SK-N-SH treated with all-trans-retinoic acid at 6 μM for 48 hours (cell line): ENCODE data around the gene FEM1A.

ENCODE experiments used
- ATAC-seq: fragments of 200-7000 bp; cut with Tn5 transposase; 3 replicates; pipeline ENCODE4 v1.9.1; 2020; ENCODE audit warnings: mild to moderate bottlenecking, moderate library complexity
- ARNTL ChIP-seq: fragments of 450-650 bp; formaldehyde crosslinking; IDR thresholded peaks from 2 replicates; pipeline ENCODE4 v1.5.0; 2020; ENCODE audit warnings: low read depth, mild to moderate bottlenecking, moderate library complexity, borderline replicate concordance
- BACH2 ChIP-seq: fragments of 250-450 bp; sonication (Bioruptor Pico); IDR thresholded peaks from 2 replicates; pipeline ENCODE4 v1.9.0; 2021; ENCODE audit warnings: mild to moderate bottlenecking, borderline replicate concordance
- CSDC2 ChIP-seq: fragments of 250-450 bp; sonication (Bioruptor Pico); IDR thresholded peaks from 2 replicates; pipeline ENCODE4 v1.5.0; 2020; ENCODE audit warnings: mild to moderate bottlenecking, moderate library complexity
- ESRRG ChIP-seq: fragments of 250-450 bp; sonication (Bioruptor Pico); IDR thresholded peaks from 2 replicates; pipeline ENCODE4 v1.6.1; 2021; ENCODE audit warnings: mild to moderate bottlenecking
- GLIS3 ChIP-seq: fragments of 250-450 bp; sonication (Bioruptor Pico); IDR thresholded peaks from 2 replicates; pipeline ENCODE4 v1.5.0; 2020; ENCODE audit warnings: mild to moderate bottlenecking, moderate library complexity
- ISL1 ChIP-seq: fragments of 250-450 bp; sonication (Bioruptor Pico); IDR thresholded peaks from 2 replicates; pipeline ENCODE4 v2.1.2; 2022; ENCODE audit warnings: mild to moderate bottlenecking, moderate library complexity
- OSR1 ChIP-seq: fragments of 250-450 bp; sonication (Bioruptor Pico); IDR thresholded peaks from 2 replicates; pipeline ENCODE4 v1.8.0; 2022; ENCODE audit warnings: moderate library complexity, mild to moderate bottlenecking, inconsistent platforms
- PPARA ChIP-seq: fragments of 250-450 bp; sonication (Bioruptor Pico); IDR thresholded peaks from 2 replicates; pipeline ENCODE4 v1.5.0; 2020; ENCODE audit warnings: mild to moderate bottlenecking, borderline replicate concordance
- RARB ChIP-seq: fragments of 250-450 bp; sonication (Bioruptor Pico); IDR thresholded peaks from 2 replicates; pipeline ENCODE4 v1.8.0; 2021; ENCODE audit warnings: mild to moderate bottlenecking, moderate library complexity
- SNAI2 ChIP-seq: fragments of 250-450 bp; sonication (Bioruptor Pico); IDR thresholded peaks from 2 replicates; pipeline ENCODE4 v1.5.0; 2020; ENCODE audit warnings: mild to moderate bottlenecking, moderate library complexity
- TCF4 ChIP-seq: fragments of 250-450 bp; sonication (Bioruptor Pico); IDR thresholded peaks from 2 replicates; pipeline ENCODE4 v1.8.0; 2021; ENCODE audit warnings: mild to moderate bottlenecking, moderate library complexity, borderline replicate concordance
- ZFP3 ChIP-seq: fragments of 250-450 bp; sonication (Bioruptor Pico); IDR thresholded peaks from 2 replicates; pipeline ENCODE4 v1.5.0; 2020; ENCODE audit warnings: mild to moderate bottlenecking, moderate library complexity
- ZFP30 ChIP-seq: fragments of 450-650 bp; formaldehyde crosslinking; IDR thresholded peaks from 2 replicates; pipeline ENCODE4 v1.5.0; 2022; ENCODE audit warnings: mild to moderate bottlenecking, moderate library complexity
- ZNF565 ChIP-seq: fragments of 450-650 bp; formaldehyde crosslinking; conservative IDR thresholded peaks from 2 replicates; pipeline ENCODE4 v1.5.0; 2020; ENCODE audit warnings: low read depth, mild to moderate bottlenecking, moderate library complexity
- ZNF70 ChIP-seq: fragments of 450-650 bp; formaldehyde crosslinking; IDR thresholded peaks from 2 replicates; pipeline ENCODE4 v1.5.0; 2020; ENCODE audit warnings: mild to moderate bottlenecking, moderate library complexity
- ZNF8 ChIP-seq: fragments of 450-650 bp; formaldehyde crosslinking; IDR thresholded peaks from 2 replicates; pipeline ENCODE4 v1.5.0; 2020; ENCODE audit warnings: mild to moderate bottlenecking, moderate library complexity
- TF ChIP-seq, protein P1 (sequence below): fragments of 250-450 bp; sonication (Bioruptor Pico); IDR thresholded peaks from 2 replicates; pipeline ENCODE4 v1.8.0; 2020; ENCODE audit warnings: mild to moderate bottlenecking, moderate library complexity, borderline replicate concordance
- TF ChIP-seq, protein P2 (sequence below): fragments of 250-450 bp; sonication (Bioruptor Pico); IDR thresholded peaks from 2 replicates; pipeline ENCODE4 v1.5.1; 2021; ENCODE audit warnings: mild to moderate bottlenecking, moderate library complexity
- TF ChIP-seq, protein P3 (sequence below): fragments of 250-450 bp; sonication (Bioruptor Pico); IDR thresholded peaks from 2 replicates; pipeline ENCODE4 v1.5.0; 2020; ENCODE audit warnings: mild to moderate bottlenecking, moderate library complexity
- TF ChIP-seq, protein P4 (sequence below): fragments of 250-450 bp; sonication (Bioruptor Pico); IDR thresholded peaks from 2 replicates; pipeline ENCODE4 v1.5.1; 2020; ENCODE audit warnings: low read depth, mild to moderate bottlenecking, moderate library complexity
- TF ChIP-seq, protein P5 (sequence below): fragments of 250-450 bp; sonication (Bioruptor Pico); IDR thresholded peaks from 2 replicates; pipeline ENCODE4 v1.8.0; 2021; ENCODE audit warnings: low read depth, mild to moderate bottlenecking, moderate library complexity, borderline replicate concordance

Gene FEM1A

DNA sequence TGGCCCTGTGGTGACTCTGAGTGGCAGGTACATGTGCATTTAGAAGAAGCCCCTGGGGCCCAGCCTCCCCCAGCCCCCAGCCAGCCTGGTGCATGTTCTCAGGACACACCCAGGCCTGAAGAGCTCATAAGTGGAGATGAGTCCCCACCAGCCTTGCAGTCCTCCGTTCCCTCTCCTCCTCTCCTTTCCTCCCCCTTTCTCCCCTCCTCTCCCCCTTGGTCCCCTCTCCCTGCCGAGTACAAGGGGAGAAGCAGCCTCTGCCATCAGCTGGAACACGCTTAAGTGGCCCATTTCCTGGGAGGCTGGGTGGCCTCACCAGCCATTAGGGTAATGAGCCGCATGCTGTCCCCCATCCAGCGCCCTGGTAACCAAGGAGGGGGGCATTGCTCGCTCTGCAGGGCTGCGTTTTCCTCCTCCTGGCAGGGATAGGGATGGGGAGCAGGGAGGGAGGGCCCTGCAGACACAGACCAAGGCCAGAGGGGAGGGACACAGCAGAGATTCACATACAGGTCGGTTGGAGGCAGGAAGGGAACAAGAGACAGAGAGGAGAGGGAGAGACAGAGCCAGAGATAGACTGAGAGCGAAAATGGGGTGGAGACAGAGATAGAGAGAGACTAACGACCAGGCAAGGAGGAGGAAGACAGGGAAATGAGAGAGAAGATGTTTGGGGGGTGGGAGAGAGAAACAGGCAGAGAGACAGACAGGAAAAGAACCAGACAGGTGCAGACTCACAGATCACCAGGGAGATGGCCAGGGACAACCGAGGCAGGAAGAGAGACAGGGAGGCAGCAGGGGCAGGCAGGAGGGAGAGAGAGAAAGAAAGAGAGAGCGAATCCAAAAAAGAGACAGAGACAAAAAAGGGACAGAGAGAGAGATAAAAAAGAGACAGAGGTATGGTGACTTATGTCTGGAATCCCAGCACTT is 48.5 kb upstream of the FEM1A start:
- TF ChIP-seq ISL1 (CRISPR knock-in tag): no peak
- TF ChIP-seq ZNF8 (CRISPR knock-in tag): no peak
- no peak for TF ChIP-seq ZFP30 (CRISPR knock-in tag)
- no peak for TF ChIP-seq BACH2 (CRISPR knock-in tag)
- no peak for TF ChIP-seq TCF4 (CRISPR knock-in tag)
- TF ChIP-seq OSR1 (CRISPR knock-in tag): no peak
- TF ChIP-seq SNAI2 (CRISPR knock-in tag): no peak
- TF ChIP-seq ZFP3 (CRISPR knock-in tag): no peak
- no peak for TF ChIP-seq RARB (CRISPR knock-in tag)
- TF ChIP-seq ARNTL: no peak

DNA sequence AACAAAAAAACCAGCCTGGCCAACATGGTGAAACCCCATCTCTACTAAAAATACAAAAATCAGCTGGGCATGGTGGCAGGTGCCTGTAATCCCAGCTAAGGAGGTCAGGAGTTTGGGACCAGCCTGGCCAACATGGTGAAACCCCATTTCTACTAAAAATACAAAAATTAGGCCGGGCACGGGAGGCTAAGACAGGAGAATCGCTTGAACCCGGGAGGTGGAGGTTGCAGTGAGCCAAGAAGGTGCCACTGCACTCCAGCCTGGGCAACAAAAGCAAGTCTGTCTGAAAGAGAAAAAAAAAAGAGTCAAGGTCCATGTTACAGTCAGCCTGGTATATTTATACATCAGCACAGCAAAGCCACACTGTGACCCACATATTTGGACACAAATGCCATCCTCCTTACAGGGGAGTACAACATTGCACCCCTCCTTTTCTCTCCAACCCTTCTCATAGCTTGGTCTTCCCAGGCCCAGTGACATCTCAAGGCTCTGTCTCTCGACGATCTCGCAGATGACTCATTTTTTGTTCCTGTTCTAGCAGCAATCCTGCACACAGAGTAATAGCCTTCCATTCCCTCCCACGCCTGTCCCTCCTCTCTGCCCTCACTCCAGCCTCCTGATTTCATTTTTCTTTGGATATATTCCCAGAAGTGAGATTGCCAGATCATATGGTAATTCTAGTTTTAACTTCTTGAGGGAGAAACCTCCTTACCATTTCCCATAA is 46.9 kb upstream of the FEM1A start:
- no peak for TF ChIP-seq ZFP3 (CRISPR knock-in tag)
- TF ChIP-seq ISL1 (CRISPR knock-in tag): no peak
- no peak for TF ChIP-seq ZFP30 (CRISPR knock-in tag)
- no peak for TF ChIP-seq PPARA
- TF ChIP-seq, protein P1, sequence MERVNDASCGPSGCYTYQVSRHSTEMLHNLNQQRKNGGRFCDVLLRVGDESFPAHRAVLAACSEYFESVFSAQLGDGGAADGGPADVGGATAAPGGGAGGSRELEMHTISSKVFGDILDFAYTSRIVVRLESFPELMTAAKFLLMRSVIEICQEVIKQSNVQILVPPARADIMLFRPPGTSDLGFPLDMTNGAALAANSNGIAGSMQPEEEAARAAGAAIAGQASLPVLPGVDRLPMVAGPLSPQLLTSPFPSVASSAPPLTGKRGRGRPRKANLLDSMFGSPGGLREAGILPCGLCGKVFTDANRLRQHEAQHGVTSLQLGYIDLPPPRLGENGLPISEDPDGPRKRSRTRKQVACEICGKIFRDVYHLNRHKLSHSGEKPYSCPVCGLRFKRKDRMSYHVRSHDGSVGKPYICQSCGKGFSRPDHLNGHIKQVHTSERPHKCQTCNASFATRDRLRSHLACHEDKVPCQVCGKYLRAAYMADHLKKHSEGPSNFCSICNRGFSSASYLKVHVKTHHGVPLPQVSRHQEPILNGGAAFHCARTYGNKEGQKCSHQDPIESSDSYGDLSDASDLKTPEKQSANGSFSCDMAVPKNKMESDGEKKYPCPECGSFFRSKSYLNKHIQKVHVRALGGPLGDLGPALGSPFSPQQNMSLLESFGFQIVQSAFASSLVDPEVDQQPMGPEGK (CRISPR knock-in tag): no peak
- TF ChIP-seq ZNF70 (CRISPR knock-in tag): no peak
- TF ChIP-seq, protein P2, sequence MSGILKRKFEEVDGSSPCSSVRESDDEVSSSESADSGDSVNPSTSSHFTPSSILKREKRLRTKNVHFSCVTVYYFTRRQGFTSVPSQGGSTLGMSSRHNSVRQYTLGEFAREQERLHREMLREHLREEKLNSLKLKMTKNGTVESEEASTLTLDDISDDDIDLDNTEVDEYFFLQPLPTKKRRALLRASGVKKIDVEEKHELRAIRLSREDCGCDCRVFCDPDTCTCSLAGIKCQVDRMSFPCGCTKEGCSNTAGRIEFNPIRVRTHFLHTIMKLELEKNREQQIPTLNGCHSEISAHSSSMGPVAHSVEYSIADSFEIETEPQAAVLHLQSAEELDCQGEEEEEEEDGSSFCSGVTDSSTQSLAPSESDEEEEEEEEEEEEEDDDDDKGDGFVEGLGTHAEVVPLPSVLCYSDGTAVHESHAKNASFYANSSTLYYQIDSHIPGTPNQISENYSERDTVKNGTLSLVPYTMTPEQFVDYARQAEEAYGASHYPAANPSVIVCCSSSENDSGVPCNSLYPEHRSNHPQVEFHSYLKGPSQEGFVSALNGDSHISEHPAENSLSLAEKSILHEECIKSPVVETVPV: no peak
- no peak for TF ChIP-seq ESRRG
- no peak for TF ChIP-seq OSR1 (CRISPR knock-in tag)
- TF ChIP-seq GLIS3: no peak
- TF ChIP-seq, protein P3, sequence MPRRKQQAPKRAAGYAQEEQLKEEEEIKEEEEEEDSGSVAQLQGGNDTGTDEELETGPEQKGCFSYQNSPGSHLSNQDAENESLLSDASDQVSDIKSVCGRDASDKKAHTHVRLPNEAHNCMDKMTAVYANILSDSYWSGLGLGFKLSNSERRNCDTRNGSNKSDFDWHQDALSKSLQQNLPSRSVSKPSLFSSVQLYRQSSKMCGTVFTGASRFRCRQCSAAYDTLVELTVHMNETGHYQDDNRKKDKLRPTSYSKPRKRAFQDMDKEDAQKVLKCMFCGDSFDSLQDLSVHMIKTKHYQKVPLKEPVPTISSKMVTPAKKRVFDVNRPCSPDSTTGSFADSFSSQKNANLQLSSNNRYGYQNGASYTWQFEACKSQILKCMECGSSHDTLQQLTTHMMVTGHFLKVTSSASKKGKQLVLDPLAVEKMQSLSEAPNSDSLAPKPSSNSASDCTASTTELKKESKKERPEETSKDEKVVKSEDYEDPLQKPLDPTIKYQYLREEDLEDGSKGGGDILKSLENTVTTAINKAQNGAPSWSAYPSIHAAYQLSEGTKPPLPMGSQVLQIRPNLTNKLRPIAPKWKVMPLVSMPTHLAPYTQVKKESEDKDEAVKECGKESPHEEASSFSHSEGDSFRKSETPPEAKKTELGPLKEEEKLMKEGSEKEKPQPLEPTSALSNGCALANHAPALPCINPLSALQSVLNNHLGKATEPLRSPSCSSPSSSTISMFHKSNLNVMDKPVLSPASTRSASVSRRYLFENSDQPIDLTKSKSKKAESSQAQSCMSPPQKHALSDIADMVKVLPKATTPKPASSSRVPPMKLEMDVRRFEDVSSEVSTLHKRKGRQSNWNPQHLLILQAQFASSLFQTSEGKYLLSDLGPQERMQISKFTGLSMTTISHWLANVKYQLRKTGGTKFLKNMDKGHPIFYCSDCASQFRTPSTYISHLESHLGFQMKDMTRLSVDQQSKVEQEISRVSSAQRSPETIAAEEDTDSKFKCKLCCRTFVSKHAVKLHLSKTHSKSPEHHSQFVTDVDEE (CRISPR knock-in tag): no peak
- TF ChIP-seq, protein P4, sequence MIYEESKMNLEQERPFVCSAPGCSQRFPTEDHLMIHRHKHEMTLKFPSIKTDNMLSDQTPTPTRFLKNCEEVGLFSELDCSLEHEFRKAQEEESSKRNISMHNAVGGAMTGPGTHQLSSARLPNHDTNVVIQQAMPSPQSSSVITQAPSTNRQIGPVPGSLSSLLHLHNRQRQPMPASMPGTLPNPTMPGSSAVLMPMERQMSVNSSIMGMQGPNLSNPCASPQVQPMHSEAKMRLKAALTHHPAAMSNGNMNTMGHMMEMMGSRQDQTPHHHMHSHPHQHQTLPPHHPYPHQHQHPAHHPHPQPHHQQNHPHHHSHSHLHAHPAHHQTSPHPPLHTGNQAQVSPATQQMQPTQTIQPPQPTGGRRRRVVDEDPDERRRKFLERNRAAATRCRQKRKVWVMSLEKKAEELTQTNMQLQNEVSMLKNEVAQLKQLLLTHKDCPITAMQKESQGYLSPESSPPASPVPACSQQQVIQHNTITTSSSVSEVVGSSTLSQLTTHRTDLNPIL (CRISPR knock-in tag): no peak
- TF ChIP-seq CSDC2 (CRISPR knock-in tag): no peak
- TF ChIP-seq ZNF565 (CRISPR knock-in tag): no peak
- TF ChIP-seq RARB (CRISPR knock-in tag): no peak
- ATAC-seq: peak; percentile 99

More for the DNA sequence above, 48.5 kb upstream of the FEM1A start:
- peak; percentile 17; the same call in 1 of the 3 replicates for ATAC-seq

DNA sequence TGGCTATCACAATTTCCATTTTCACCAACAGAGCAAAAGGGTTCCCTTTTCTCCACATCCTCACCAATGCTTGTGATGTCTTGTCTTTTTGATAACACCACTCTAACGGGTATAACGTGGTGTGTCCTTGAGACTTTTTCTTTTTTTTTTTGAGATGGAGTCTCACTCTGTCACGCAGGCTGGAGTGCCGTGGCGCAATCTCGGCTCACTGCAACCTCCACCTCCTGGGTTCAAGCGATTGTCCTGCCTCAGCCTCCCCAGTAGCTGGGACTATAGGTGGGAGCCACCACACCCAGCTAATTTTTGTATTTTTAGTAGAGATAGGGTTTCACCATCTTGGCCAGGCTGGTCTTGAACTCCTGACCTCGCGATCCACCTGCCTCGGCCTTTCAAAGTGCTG is 46.4 kb upstream of the FEM1A start:
- peak; percentile 26; the same call in 2 of the 3 replicates for ATAC-seq

DNA sequence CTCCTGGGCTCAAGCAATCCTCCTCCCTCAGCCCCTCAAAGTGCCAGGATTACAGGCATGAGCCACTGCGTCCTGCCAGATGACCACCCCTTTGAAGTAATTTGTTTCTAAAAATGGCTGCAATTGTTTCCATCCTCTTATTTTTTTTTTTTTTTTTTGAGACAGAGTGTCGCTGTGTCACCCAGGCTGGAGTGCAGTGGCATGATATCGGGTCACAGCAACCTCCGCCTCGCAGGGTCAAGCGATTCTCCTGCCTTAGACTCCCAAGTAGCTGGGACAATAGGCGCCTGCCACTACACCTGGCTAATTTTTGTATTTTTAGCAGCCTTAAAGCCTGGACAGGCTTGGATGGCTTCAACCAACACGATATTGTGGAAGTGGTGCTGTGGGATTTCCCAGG is 45.5 kb upstream of the FEM1A start:
- TF ChIP-seq, protein P4 (CRISPR knock-in tag): no peak
- TF ChIP-seq RARB (CRISPR knock-in tag) (no peak), ZFP30 (CRISPR knock-in tag) (no peak), ESRRG (no peak), GLIS3 (no peak)
- TF ChIP-seq, protein P3 (CRISPR knock-in tag): no peak
- TF ChIP-seq, protein P5, sequence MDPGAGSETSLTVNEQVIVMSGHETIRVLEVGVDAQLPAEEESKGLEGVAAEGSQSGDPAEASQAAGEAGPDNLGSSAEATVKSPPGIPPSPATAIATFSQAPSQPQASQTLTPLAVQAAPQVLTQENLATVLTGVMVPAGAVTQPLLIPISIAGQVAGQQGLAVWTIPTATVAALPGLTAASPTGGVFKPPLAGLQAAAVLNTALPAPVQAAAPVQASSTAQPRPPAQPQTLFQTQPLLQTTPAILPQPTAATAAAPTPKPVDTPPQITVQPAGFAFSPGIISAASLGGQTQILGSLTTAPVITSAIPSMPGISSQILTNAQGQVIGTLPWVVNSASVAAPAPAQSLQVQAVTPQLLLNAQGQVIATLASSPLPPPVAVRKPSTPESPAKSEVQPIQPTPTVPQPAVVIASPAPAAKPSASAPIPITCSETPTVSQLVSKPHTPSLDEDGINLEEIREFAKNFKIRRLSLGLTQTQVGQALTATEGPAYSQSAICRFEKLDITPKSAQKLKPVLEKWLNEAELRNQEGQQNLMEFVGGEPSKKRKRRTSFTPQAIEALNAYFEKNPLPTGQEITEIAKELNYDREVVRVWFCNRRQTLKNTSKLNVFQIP (CRISPR knock-in tag): no peak
- no peak for ATAC-seq
